GM12878 (cell line): ENCODE measurements around the gene KIRREL3. TPM values are rescaled to one million over a fixed set of nuclear protein-coding genes. Genes with fewer than 3 reads are reported as not detected.
A peak's percentile ranks its signal among the peaks of the same experiment; 100 is the strongest.

Experiments used
- ATAC-seq: fragments of 200-7000 bp; cut with Tn5 transposase; 3 replicates; pipeline ENCODE4 v1.9.1; 2020; ENCODE audit warnings: mild to moderate bottlenecking, moderate library complexity
- BruUV-seq: library from RNA; stranded (reverse); fragments of 400-500 nt; replicated peaks from 2 replicates; lab custom pipeline; 2021; lab: Mats Ljungman, UMichigan
- CTCF ChIA-PET: fragments of 300-600 bp; sonication (Branson Sonifier 250); formaldehyde crosslinking; extraction: SDS; loops from one replicate; lab custom pipeline; 2021; ENCODE audit warnings: inconsistent platforms; lab: Yijun Ruan, JAX
- POLR2A ChIA-PET: fragments of 350-600 bp; formaldehyde crosslinking; extraction: SDS; loops from one replicate; lab custom pipeline; 2021; ENCODE audit warnings: inconsistent platforms; lab: Charles Lee
- RAD21 ChIA-PET: fragments of 300-600 bp; sonication (Branson Sonifier 250); formaldehyde crosslinking; loops from one replicate; lab custom pipeline; 2023; ENCODE audit warnings: antibody characterized with exemption; ENCODE audit not compliant: unreplicated experiment; lab: Charles Lee
- SMC1A ChIA-PET: fragments of 300-600 bp; sonication (Branson Sonifier 250); formaldehyde crosslinking; loops from one replicate; lab custom pipeline; 2023; ENCODE audit not compliant: unreplicated experiment, uncharacterized antibody; lab: Charles Lee
- DNase-seq: peaks from one replicate; pipeline ENCODE4 v3.0.0-alpha.2; 2011; ENCODE audit warnings: low read depth, low spot score
- FAIRE-seq: peaks from 3 replicates; lab custom pipeline; 2011; peaks lifted over from hg19 to GRCh38; lab: Jason Lieb, UNC
- H2AFZ ChIP-seq: 2 replicates; pipeline ENCODE4 v1.6.0; 2011; ENCODE audit warnings: low read depth, low read length, control low read depth; ENCODE audit not compliant: control insufficient read depth
- H3K27ac ChIP-seq: 2 replicates; pipeline ENCODE4 v1.5.1; 2011; ENCODE audit warnings: control low read depth; ENCODE audit not compliant: control insufficient read depth, insufficient read depth
- H3K27me3 ChIP-seq, 2 experiments: replicated peaks in 1 of 2; 2 replicates each; pipeline versions ENCODE4 v1.6.0 to v1.6.1; 2011; ENCODE audit warnings: low read length in 1 of 2; ENCODE audit not compliant: control insufficient read depth in 2 of 2, insufficient read depth in 2 of 2
- H3K36me3 ChIP-seq, 2 experiments: 2 replicates each; pipeline ENCODE4 v1.5.1; 2011; ENCODE audit warnings: low read length in 1 of 2; ENCODE audit not compliant: control insufficient read depth in 2 of 2, insufficient read depth in 2 of 2
- H3K4me1 ChIP-seq: 2 replicates; pipeline ENCODE4 v1.6.1; 2011; ENCODE audit warnings: mild to moderate bottlenecking, low read length, moderate library complexity, mixed read lengths; ENCODE audit not compliant: control insufficient read depth, insufficient read depth
- H3K4me2 ChIP-seq: 2 replicates; pipeline ENCODE4 v1.6.0; 2011; ENCODE audit warnings: control low read depth; ENCODE audit not compliant: control insufficient read depth, insufficient read depth
- H3K4me3 ChIP-seq: fragments of 200-600 bp; sonication (generic); 2 replicates; pipeline ENCODE4 v1.5.1; 2016
- H3K79me2 ChIP-seq: 2 replicates; pipeline ENCODE4 v1.6.0; 2011; ENCODE audit warnings: low read length; ENCODE audit not compliant: control insufficient read depth, insufficient read depth
- H3K9ac ChIP-seq: 2 replicates; pipeline ENCODE4 v1.8.0; 2011; ENCODE audit warnings: low read length, control low read depth, mixed read lengths; ENCODE audit not compliant: control insufficient read depth, insufficient read depth
- H3K9me3 ChIP-seq: replicated peaks from 3 replicates; pipeline ENCODE4 v1.5.1; 2011; ENCODE audit warnings: mild to moderate bottlenecking, low read length; ENCODE audit not compliant: control insufficient read depth, insufficient read depth
- H4K20me1 ChIP-seq: 2 replicates; pipeline ENCODE4 v1.6.0; 2011; ENCODE audit not compliant: control insufficient read depth, insufficient read depth
- BCL3 ChIP-seq: IDR thresholded peaks from 2 replicates; pipeline ENCODE4 v1.6.1; 2011; ENCODE audit warnings: borderline replicate concordance, low read depth, mild to moderate bottlenecking, moderate library complexity, low read length; ENCODE audit not compliant: insufficient read depth, poor library complexity, severe bottlenecking
- CBX3 ChIP-seq: fragments of 200-600 bp; sonication (generic); IDR thresholded peaks from 2 replicates; pipeline ENCODE4 v1.6.1; 2016; ENCODE audit warnings: low read depth, borderline replicate concordance
- EED ChIP-seq: sonication (generic); IDR thresholded peaks from 2 replicates; pipeline ENCODE4 v1.6.1; 2016; ENCODE audit warnings: antibody characterized with exemption, low read depth
- MYC ChIP-seq: IDR thresholded peaks from 2 replicates; pipeline ENCODE4 v1.6.1; 2011; ENCODE audit warnings: mild to moderate bottlenecking, low read length, moderate library complexity, inconsistent platforms; ENCODE audit not compliant: insufficient read depth, insufficient replicate concordance, insufficient read length, severe bottlenecking
- PBX3 ChIP-seq: IDR thresholded peaks from 2 replicates; pipeline ENCODE4 v1.6.1; 2011; ENCODE audit warnings: mild to moderate bottlenecking, low read depth, low read length, moderate library complexity; ENCODE audit not compliant: insufficient replicate concordance
- POLR2AphosphoS2 ChIP-seq: IDR thresholded peaks from 2 replicates; pipeline ENCODE4 v1.6.1; 2011; ENCODE audit warnings: low read depth, mild to moderate bottlenecking, low read length, improper control_type of control experiment, moderate library complexity
- RELA ChIP-seq: fragments of 450-650 bp; IDR thresholded peaks from 2 replicates; pipeline ENCODE4 v1.8.0; 2014; ENCODE audit warnings: borderline replicate concordance; ENCODE audit not compliant: partially characterized antibody
- REST ChIP-seq: IDR thresholded peaks from 2 replicates; pipeline ENCODE4 v1.6.1; 2012; ENCODE audit warnings: mild to moderate bottlenecking, low read depth, low read length
- RUNX3 ChIP-seq: IDR thresholded peaks from 2 replicates; pipeline ENCODE4 v1.6.1; 2012; ENCODE audit warnings: low read length, inconsistent platforms
- SUZ12 ChIP-seq: fragments of 200-600 bp; sonication (generic); IDR thresholded peaks from one replicate; pipeline ENCODE4 v1.6.1; 2018; ENCODE audit warnings: antibody characterized with exemption, mild to moderate bottlenecking; ENCODE audit not compliant: unreplicated experiment
- TCF3 ChIP-seq: IDR thresholded peaks from 2 replicates; pipeline ENCODE4 v1.6.1; 2012; ENCODE audit warnings: low read depth, mild to moderate bottlenecking, low read length, borderline replicate concordance; ENCODE audit not compliant: insufficient read depth
- ZBTB11 ChIP-seq: fragments of 450-650 bp; formaldehyde crosslinking; IDR thresholded peaks from 2 replicates; pipeline ENCODE4 v1.5.0; 2022; ENCODE audit warnings: mild to moderate bottlenecking, missing genetic modification characterization
- WGBS: methylation state at CpG from one replicate; pipeline ENCODE4 v1.1.6; 2016; ENCODE audit warnings: low lambda C conversion rate; ENCODE audit not compliant: insufficient replicate concordance, insufficient coverage; ENCODE audit errors: missing lambda C conversion rate; 5-methylcytosine and 5-hydroxymethylcytosine counted together
- in situ Hi-C: fragments of 300-500 bp; cut with MboI; formaldehyde crosslinking; loops from 9 replicates; pipeline ENCODE4 v1.14.3; 2018; ENCODE audit warnings: mixed read lengths
- intact Hi-C: fragments of 100-400 bp; cut with micrococcal nuclease; formaldehyde crosslinking; loops from one replicate; pipeline ENCODE4 v1.14.2; 2022; ENCODE audit not compliant: unreplicated experiment
- polyA plus RNA-seq, 11 experiments: library from polyadenylated mRNA; depleted of rRNA in 4 of 11; unstranded in 6 of 11; stranded (reverse) in 5 of 11; fragments of >200 nt; fragmentation: Nextera tagmentation in 4 of 11; fragmentation: Illumina TruSeq in 1 of 11; extraction: Ambion mirVana in 4 of 11; extraction: Trizol in 1 of 11; gene quantifications; 1 replicate in 1 of 11; 2 replicates in 10 of 11; pipeline versions ENCODE4 v1.2.1 to v1.2.3, GENCODE V29; 2011 to 2016; ENCODE audit warnings: inconsistent platforms in 2 of 11, missing spikeins in 2 of 11, low read depth in 1 of 11
- total RNA-seq, 4 experiments: library from RNA; depleted of rRNA in 3 of 4; stranded (reverse); fragments of >200 nt in 3 of 4; fragmentation: Illumina TruSeq in 1 of 4; extraction: Trizol in 1 of 4; gene quantifications; 2 replicates each; pipeline versions ENCODE4 v1.2.1 to v1.2.3, GENCODE V29; 2013 to 2021

Gene KIRREL3
- total and polyA plus RNA-seq, 10 of the 15 experiments (the other 5 are each of a cell fraction or from before 2014, with no cell fraction given), result under 0.01 TPM; not detected in 9

- 44% methylated on average over 8 of the region's 8 CpGs for WGBS
- in situ Hi-C loops, result no loop called here
- DNase-seq (no peak), ATAC-seq (no peak), FAIRE-seq (no peak)
- no peaks in the 10 kb centered on the region for H4K20me1 ChIP-seq
- no peak overlapping the region for H3K9ac ChIP-seq
- BruUV-seq, result no TSS peak
- H3K4me1 ChIP-seq, result no peaks in the 10 kb centered on the region
- intact Hi-C loops, result no loop called here
- no peak overlapping the region for H3K4me2 ChIP-seq
- H3K27ac ChIP-seq, result no peak overlapping the region
- no peak overlapping the region for H2AFZ ChIP-seq
- H3K36me3 ChIP-seq, result no peaks in the 10 kb centered on the region
- no peaks in the 10 kb centered on the region for H3K79me2 ChIP-seq
- CTCF ChIA-PET, result interaction anchor here (1.1 to 1.9 kb wide), 2 partner anchors 13 to 16 kb away, joined by 4 to 5 read pairs; no protein-coding TSS in a partner anchor
- no peak overlapping the region for H3K4me3 ChIP-seq
- no peaks in the 10 kb centered on the region; the same call in 2 of the 3 replicates for H3K9me3 ChIP-seq
- POLR2A ChIA-PET, result interaction anchor here (0.6 kb wide), 1 partner anchor 1501 kb away, joined by 3 read pairs; no protein-coding TSS in a partner anchor
- RAD21 ChIA-PET, result no interaction called here
- H3K27me3 ChIP-seq, result peaks cover 7 to 8% of the 10 kb centered on the region in 2 experiments; a peak in 3 of 4 replicates
- SMC1A ChIA-PET, result no interaction called here
- TF ChIP-seq MYC (no peak), RELA (no peak), PBX3 (peak; percentile 17), POLR2AphosphoS2 (no peak), BCL3 (peak; percentile 89), RUNX3 (no peak), TCF3 (0 out of 2 replicates have a peak, but pooled peaks have one; percentile 44), CBX3 (no peak), SUZ12 (no peak), EED (no peak), REST (no peak), ZBTB11 (CRISPR knock-in tag) (no peak)
Measured at GRCh38 chr11:126496576-126497337, 503.8 kb downstream of the KIRREL3 start.
